Measurements from ENCODE around the gene RPS27. TPM values are rescaled to one million over a fixed set of nuclear protein-coding genes. Genes with fewer than 3 reads are reported as not detected.
A peak's percentile ranks its signal among the peaks of the same experiment; 100 is the strongest.

RPS27 gene
- total and polyA plus RNA-seq, 2 of the 13 experiments (the other 11 are each of a cell fraction or from before 2014, with no cell fraction given), result 3,737 to 9,964 TPM

DNA sequence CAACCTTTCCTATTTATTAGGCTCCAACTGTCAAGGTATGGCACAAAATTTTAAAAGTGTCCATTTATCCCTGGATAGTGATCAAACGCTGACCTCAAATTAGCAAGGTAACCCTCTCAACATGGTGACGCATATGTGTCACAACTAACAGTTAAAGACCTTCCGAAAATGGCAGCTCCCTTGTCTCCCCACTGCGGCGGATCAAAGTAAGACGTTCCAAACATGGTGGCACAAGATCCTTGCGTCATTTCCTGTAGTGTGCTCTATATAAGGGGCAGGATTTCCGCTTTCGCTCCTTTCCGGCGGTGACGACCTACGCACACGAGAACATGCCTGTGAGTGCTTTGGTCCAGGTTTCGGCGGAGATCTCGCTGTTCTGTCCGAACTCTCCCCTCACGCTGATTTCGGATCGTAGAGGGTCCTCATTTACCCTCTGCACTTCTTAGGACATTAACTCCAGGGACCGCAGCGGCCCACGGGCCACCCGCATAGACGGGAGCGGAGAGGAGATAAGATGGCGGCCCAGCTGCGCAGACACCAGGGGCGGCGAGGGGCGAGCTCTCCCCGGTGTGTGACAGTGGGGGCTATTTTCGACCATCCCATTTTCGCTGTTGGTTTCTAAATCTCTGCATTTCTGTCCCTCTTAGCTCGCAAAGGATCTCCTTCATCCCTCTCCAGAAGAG is at the start of gene RPS27 (continued):
- TF ChIP-seq, protein P1, sequence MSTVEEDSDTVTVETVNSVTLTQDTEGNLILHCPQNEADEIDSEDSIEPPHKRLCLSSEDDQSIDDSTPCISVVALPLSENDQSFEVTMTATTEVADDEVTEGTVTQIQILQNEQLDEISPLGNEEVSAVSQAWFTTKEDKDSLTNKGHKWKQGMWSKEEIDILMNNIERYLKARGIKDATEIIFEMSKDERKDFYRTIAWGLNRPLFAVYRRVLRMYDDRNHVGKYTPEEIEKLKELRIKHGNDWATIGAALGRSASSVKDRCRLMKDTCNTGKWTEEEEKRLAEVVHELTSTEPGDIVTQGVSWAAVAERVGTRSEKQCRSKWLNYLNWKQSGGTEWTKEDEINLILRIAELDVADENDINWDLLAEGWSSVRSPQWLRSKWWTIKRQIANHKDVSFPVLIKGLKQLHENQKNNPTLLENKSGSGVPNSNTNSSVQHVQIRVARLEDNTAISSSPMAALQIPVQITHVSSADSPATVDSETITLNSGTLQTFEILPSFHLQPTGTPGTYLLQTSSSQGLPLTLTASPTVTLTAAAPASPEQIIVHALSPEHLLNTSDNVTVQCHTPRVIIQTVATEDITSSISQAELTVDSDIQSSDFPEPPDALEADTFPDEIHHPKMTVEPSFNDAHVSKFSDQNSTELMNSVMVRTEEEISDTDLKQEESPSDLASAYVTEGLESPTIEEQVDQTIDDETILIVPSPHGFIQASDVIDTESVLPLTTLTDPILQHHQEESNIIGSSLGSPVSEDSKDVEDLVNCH (CRISPR knock-in tag; IDR thresholded peaks at IDR 0.05), result no peak
- TF ChIP-seq, protein P2, sequence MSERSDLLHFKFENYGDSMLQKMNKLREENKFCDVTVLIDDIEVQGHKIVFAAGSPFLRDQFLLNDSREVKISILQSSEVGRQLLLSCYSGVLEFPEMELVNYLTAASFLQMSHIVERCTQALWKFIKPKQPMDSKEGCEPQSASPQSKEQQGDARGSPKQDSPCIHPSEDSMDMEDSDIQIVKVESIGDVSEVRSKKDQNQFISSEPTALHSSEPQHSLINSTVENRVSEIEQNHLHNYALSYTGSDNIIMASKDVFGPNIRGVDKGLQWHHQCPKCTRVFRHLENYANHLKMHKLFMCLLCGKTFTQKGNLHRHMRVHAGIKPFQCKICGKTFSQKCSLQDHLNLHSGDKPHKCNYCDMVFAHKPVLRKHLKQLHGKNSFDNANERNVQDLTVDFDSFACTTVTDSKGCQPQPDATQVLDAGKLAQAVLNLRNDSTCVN (CRISPR knock-in tag; IDR thresholded peaks at IDR 0.05; ENCODE audit: borderline replicate concordance), result peak; percentile 88
- TF ChIP-seq BRD4 (CRISPR knock-in tag; IDR thresholded peaks at IDR 0.05) (peak; percentile 81), HOXA7 (CRISPR knock-in tag; IDR thresholded peaks at IDR 0.05) (no peak), EED (CRISPR knock-in tag; IDR thresholded peaks at IDR 0.05) (peak; percentile 61; the same call in 1 of the 2 replicates), ZNF224 (CRISPR knock-in tag; IDR thresholded peaks at IDR 0.05) (0 out of 2 replicates have a peak, but pooled peaks have one; percentile 28), KAT8 (CRISPR knock-in tag; IDR thresholded peaks at IDR 0.05) (peak; percentile 97), ZFP36 (IDR thresholded peaks at IDR 0.05; ENCODE audit: borderline replicate concordance, low read depth, low read length, partially characterized antibody) (no peak), ZNF607 (CRISPR knock-in tag; IDR thresholded peaks at IDR 0.05; ENCODE audit: borderline replicate concordance) (no peak), HOXA5 (CRISPR knock-in tag; IDR thresholded peaks at IDR 0.05) (peak; percentile 89; the same call in 1 of the 2 replicates), TRIM24 (CRISPR knock-in tag; IDR thresholded peaks at IDR 0.05) (no peak), SYNCRIP (IDR thresholded peaks at IDR 0.05; ENCODE audit: insufficient read depth, low read depth, low read length) (no peak), ZBTB1 (CRISPR knock-in tag; IDR thresholded peaks at IDR 0.05; ENCODE audit: borderline replicate concordance) (peak; percentile 74), ZNF496 (CRISPR knock-in tag; IDR thresholded peaks at IDR 0.05; ENCODE audit: insufficient replicate concordance) (no peak), ZNF878 (CRISPR knock-in tag; IDR thresholded peaks at IDR 0.05) (peak; percentile 75), RAD21 (CRISPR knock-in tag; IDR thresholded peaks at IDR 0.05) (0 out of 2 replicates have a peak, but pooled peaks have one; percentile 25)
- TF ChIP-seq, protein P3, sequence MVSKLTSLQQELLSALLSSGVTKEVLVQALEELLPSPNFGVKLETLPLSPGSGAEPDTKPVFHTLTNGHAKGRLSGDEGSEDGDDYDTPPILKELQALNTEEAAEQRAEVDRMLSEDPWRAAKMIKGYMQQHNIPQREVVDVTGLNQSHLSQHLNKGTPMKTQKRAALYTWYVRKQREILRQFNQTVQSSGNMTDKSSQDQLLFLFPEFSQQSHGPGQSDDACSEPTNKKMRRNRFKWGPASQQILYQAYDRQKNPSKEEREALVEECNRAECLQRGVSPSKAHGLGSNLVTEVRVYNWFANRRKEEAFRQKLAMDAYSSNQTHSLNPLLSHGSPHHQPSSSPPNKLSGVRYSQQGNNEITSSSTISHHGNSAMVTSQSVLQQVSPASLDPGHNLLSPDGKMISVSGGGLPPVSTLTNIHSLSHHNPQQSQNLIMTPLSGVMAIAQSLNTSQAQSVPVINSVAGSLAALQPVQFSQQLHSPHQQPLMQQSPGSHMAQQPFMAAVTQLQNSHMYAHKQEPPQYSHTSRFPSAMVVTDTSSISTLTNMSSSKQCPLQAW (CRISPR knock-in tag; IDR thresholded peaks at IDR 0.05), result 0 out of 2 replicates have a peak, but pooled peaks have one; percentile 41
- TF ChIP-seq, protein P4, sequence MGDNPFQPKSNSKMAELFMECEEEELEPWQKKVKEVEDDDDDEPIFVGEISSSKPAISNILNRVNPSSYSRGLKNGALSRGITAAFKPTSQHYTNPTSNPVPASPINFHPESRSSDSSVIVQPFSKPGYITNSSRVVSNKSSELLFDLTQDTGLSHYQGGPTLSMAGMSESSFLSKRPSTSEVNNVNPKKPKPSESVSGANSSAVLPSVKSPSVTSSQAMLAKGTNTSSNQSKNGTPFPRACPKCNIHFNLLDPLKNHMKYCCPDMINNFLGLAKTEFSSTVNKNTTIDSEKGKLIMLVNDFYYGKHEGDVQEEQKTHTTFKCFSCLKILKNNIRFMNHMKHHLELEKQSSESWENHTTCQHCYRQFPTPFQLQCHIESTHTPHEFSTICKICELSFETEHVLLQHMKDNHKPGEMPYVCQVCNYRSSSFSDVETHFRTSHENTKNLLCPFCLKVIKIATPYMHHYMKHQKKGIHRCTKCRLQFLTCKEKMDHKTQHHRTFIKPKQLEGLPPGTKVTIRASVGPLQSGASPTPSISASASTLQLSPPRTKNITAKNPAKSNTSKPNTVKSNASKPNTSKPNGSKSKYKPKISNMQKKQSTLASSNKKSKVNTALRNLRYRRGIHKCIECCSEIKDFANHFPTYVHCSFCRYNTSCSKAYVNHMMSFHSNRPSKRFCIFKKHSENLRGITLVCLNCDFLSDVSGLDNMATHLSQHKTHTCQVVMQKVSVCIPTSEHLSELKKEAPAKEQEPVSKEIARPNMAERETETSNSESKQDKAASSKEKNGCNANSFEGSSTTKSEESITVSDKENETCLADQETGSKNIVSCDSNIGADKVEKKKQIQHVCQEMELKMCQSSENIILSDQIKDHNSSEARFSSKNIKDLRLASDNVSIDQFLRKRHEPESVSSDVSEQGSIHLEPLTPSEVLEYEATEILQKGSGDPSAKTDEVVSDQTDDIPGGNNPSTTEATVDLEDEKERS (CRISPR knock-in tag; IDR thresholded peaks at IDR 0.05), result peak; percentile 86
- TF ChIP-seq, protein P5, sequence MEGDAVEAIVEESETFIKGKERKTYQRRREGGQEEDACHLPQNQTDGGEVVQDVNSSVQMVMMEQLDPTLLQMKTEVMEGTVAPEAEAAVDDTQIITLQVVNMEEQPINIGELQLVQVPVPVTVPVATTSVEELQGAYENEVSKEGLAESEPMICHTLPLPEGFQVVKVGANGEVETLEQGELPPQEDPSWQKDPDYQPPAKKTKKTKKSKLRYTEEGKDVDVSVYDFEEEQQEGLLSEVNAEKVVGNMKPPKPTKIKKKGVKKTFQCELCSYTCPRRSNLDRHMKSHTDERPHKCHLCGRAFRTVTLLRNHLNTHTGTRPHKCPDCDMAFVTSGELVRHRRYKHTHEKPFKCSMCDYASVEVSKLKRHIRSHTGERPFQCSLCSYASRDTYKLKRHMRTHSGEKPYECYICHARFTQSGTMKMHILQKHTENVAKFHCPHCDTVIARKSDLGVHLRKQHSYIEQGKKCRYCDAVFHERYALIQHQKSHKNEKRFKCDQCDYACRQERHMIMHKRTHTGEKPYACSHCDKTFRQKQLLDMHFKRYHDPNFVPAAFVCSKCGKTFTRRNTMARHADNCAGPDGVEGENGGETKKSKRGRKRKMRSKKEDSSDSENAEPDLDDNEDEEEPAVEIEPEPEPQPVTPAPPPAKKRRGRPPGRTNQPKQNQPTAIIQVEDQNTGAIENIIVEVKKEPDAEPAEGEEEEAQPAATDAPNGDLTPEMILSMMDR (CRISPR knock-in tag; IDR thresholded peaks at IDR 0.05), result no peak
